BLaER1 treated with 17β-estradiol and CSF1 and Interleukin-3, amounts not matched to agents 10 nM and 100 nM (cell line): ENCODE results near the gene RANBP6.

Experiments
- H3K27ac ChIP-seq, 11 experiments: shearing (Covaris generic); formaldehyde crosslinking; 2 replicates each; pipeline ENCODE4 v1.8.1; 2022
- H3K27me3 ChIP-seq, 11 experiments: shearing (Covaris generic); formaldehyde crosslinking; 2 replicates each; pipeline ENCODE4 v1.8.1; 2022
- H3K36me3 ChIP-seq, 11 experiments: shearing (Covaris generic); formaldehyde crosslinking; 2 replicates each; pipeline ENCODE4 v1.8.1; 2022
- H3K4me1 ChIP-seq, 10 experiments: shearing (Covaris generic); formaldehyde crosslinking; 2 replicates each; pipeline ENCODE4 v1.8.1; 2022
- H3K4me2 ChIP-seq, 11 experiments: shearing (Covaris generic); formaldehyde crosslinking; 2 replicates each; pipeline ENCODE4 v1.8.1; 2022
- H3K4me3 ChIP-seq, 10 experiments: shearing (Covaris generic); formaldehyde crosslinking; 2 replicates each; pipeline ENCODE4 v1.8.1; 2022
- H3K9ac ChIP-seq, 11 experiments: shearing (Covaris generic); formaldehyde crosslinking; 2 replicates each; pipeline ENCODE4 v1.8.1; 2022
- H3K9me3 ChIP-seq, 11 experiments: shearing (Covaris generic); formaldehyde crosslinking; replicated peaks in 1 of 11; 2 replicates each; pipeline ENCODE4 v1.8.1; 2022
- H4K20me1 ChIP-seq, 11 experiments: shearing (Covaris generic); formaldehyde crosslinking; 2 replicates each; pipeline ENCODE4 v1.8.1; 2022
- Cebpa-rat ChIP-seq, 11 experiments: shearing (Covaris generic); IDR thresholded peaks; 2 replicates each; pipeline ENCODE4 v1.8.1; 2022

RANBP6 gene

GRCh38 chr9:5988265-5988664 lies 27.2 kb downstream of the RANBP6 start:
- Histone ChIP-seq H3K4me1 (no peaks in the 10 kb centered on the region), H3K9ac (no peak overlapping the region), H3K4me3 (no peak overlapping the region), H3K36me3 (peaks cover 19 to 59% (median 26%) of the 10 kb centered on the region in 11 experiments), H3K4me2 (no peak overlapping the region), H3K27me3 (no peaks in the 10 kb centered on the region), H3K27ac (no peak overlapping the region), H4K20me1 (peaks cover 0 to 59% (median 3%) of the 10 kb centered on the region in 11 experiments; a peak in 9 of 22 replicates), H3K9me3 (no peaks in the 10 kb centered on the region)
- TF ChIP-seq Cebpa-rat (IDR thresholded peaks at IDR 0.05): no peak

- no peaks in the 10 kb centered on the region for H3K27me3 ChIP-seq
- H3K4me1 ChIP-seq: no peaks in the 10 kb centered on the region
- H3K36me3 ChIP-seq: peaks cover 29 to 80% (median 40%) of the 10 kb centered on the region in 11 experiments
- no peak overlapping the region for H3K27ac ChIP-seq
- no peak overlapping the region for H3K9ac ChIP-seq
- TF ChIP-seq Cebpa-rat (IDR thresholded peaks at IDR 0.05): no peak
- H3K9me3 ChIP-seq: no peaks in the 10 kb centered on the region
- H4K20me1 ChIP-seq: peaks cover 0 to 39% (median 0%) of the 10 kb centered on the region in 11 experiments; a peak in 3 of 22 replicates
- no peak overlapping the region for H3K4me3 ChIP-seq
- H3K4me2 ChIP-seq: no peak overlapping the region
These were observed 32.4 kb downstream of the RANBP6 start for GRCh38 chr9:5983042-5983441.

GRCh38 chr9:5982317-5982716 lies 33.1 kb downstream of the RANBP6 start:
- H3K4me1 ChIP-seq: peaks cover 0 to 2% (median 0%) of the 10 kb centered on the region in 10 experiments; a peak in 4 of 20 replicates
- H3K4me3 ChIP-seq: no peak overlapping the region
- no peaks in the 10 kb centered on the region for H3K9me3 ChIP-seq
- no peak overlapping the region for H3K9ac ChIP-seq
- no peak overlapping the region for H3K4me2 ChIP-seq
- no peak overlapping the region for H3K27ac ChIP-seq
- peaks cover 23 to 72% (median 34%) of the 10 kb centered on the region in 11 experiments for H3K36me3 ChIP-seq
- H4K20me1 ChIP-seq: peaks cover 0 to 38% (median 0%) of the 10 kb centered on the region in 11 experiments; a peak in 3 of 22 replicates
- TF ChIP-seq Cebpa-rat (IDR thresholded peaks at IDR 0.05): no peak
- no peaks in the 10 kb centered on the region for H3K27me3 ChIP-seq

- Histone ChIP-seq H3K4me2 (no peak overlapping the region), H3K27ac (no peak overlapping the region), H3K9ac (no peak overlapping the region), H4K20me1 (peaks cover 0 to 47% (median 0%) of the 10 kb centered on the region in 11 experiments; a peak in 3 of 22 replicates), H3K9me3 (peaks cover 0 to 24% (median 19%) of the 10 kb centered on the region in 11 experiments; a peak in 20 of 22 replicates), H3K27me3 (no peaks in the 10 kb centered on the region), H3K4me1 (peaks cover 0 to 11% (median 4%) of the 10 kb centered on the region in 10 experiments; a peak in 6 of 20 replicates), H3K4me3 (no peak overlapping the region), H3K36me3 (peaks cover 27 to 74% (median 37%) of the 10 kb centered on the region in 11 experiments)
- no peak for TF ChIP-seq Cebpa-rat (IDR thresholded peaks at IDR 0.05)
These were observed 36.9 kb downstream of the RANBP6 start for GRCh38 chr9:5978523-5978922.

- peaks cover 0 to 35% (median 0%) of the 10 kb centered on the region in 11 experiments; a peak in 4 of 22 replicates for H4K20me1 ChIP-seq
- H3K36me3 ChIP-seq: peaks cover 33 to 77% (median 45%) of the 10 kb centered on the region in 11 experiments
- no peak for TF ChIP-seq Cebpa-rat (IDR thresholded peaks at IDR 0.05)
- H3K9ac ChIP-seq: no peak overlapping the region; a peak in 1 of 22 replicates
- H3K4me2 ChIP-seq: peak overlapping the region in 2 of 11 experiments; percentile 3 to 18; a peak in 4 of 22 replicates
- H3K4me1 ChIP-seq: peaks cover 0 to 11% (median 4%) of the 10 kb centered on the region in 10 experiments; a peak in 6 of 20 replicates
- H3K9me3 ChIP-seq: peaks cover 0 to 24% (median 19%) of the 10 kb centered on the region in 11 experiments; a peak in 20 of 22 replicates
- H3K27ac ChIP-seq: peak overlapping the region in 1 of 11 experiments; percentile 8; a peak in 2 of 22 replicates
- no peaks in the 10 kb centered on the region for H3K27me3 ChIP-seq
- H3K4me3 ChIP-seq: no peak overlapping the region
These were observed 38.6 kb downstream of the RANBP6 start for GRCh38 chr9:5976674-5977397.

GRCh38 chr9:5971740-5972139 lies 43.7 kb downstream of the RANBP6 start:
- no peak for TF ChIP-seq Cebpa-rat (IDR thresholded peaks at IDR 0.05)
- no peak overlapping the region for H3K4me3 ChIP-seq
- peaks cover 0 to 3% (median 0%) of the 10 kb centered on the region in 10 experiments; a peak in 5 of 20 replicates for H3K4me1 ChIP-seq
- H4K20me1 ChIP-seq: peaks cover 0 to 13% (median 0%) of the 10 kb centered on the region in 11 experiments; a peak in 4 of 22 replicates
- H3K4me2 ChIP-seq: no peak overlapping the region
- peaks cover 0 to 24% (median 19%) of the 10 kb centered on the region in 11 experiments; a peak in 20 of 22 replicates for H3K9me3 ChIP-seq
- no peak overlapping the region for H3K9ac ChIP-seq
- no peaks in the 10 kb centered on the region for H3K27me3 ChIP-seq
- peaks cover 38 to 88% (median 60%) of the 10 kb centered on the region in 11 experiments for H3K36me3 ChIP-seq
- no peak overlapping the region for H3K27ac ChIP-seq
